Hepatocyte (in vitro differentiated cells): ENCODE results near the gene PPP1R9A. TPM values are rescaled to one million over a fixed set of nuclear protein-coding genes. Genes with fewer than 3 reads are reported as not detected.

ENCODE experiments used
- DNase-seq: peaks from one replicate; pipeline ENCODE4 v3.0.0-alpha.2; 2016; ENCODE audit warnings: low spot score
- H2AFZ ChIP-seq: fragments of 200-600 bp; sonication (generic); 2 replicates; pipeline ENCODE4 v1.6.0; 2016; ENCODE audit warnings: antibody characterized with exemption, mild to moderate bottlenecking
- H3K27ac ChIP-seq: fragments of 200-600 bp; sonication (generic); 2 replicates; pipeline ENCODE4 v1.5.1; 2016; ENCODE audit warnings: mild to moderate bottlenecking
- H3K27me3 ChIP-seq: fragments of 200-600 bp; sonication (generic); 2 replicates; pipeline ENCODE4 v1.6.1; 2016
- H3K36me3 ChIP-seq: fragments of 200-600 bp; sonication (generic); replicated peaks from 2 replicates; pipeline ENCODE4 v1.5.1; 2016; ENCODE audit warnings: low read depth; ENCODE audit not compliant: insufficient read depth
- H3K4me1 ChIP-seq: fragments of 200-600 bp; sonication (generic); 2 replicates; pipeline ENCODE4 v1.5.1; 2016; ENCODE audit warnings: mild to moderate bottlenecking, moderate library complexity; ENCODE audit not compliant: insufficient read depth
- H3K4me2 ChIP-seq: fragments of 200-600 bp; sonication (generic); 2 replicates; pipeline ENCODE4 v1.6.0; 2016
- H3K4me3 ChIP-seq: fragments of 200-600 bp; sonication (generic); 2 replicates; pipeline ENCODE4 v1.5.1; 2016; ENCODE audit warnings: mild to moderate bottlenecking
- H3K79me2 ChIP-seq: fragments of 200-600 bp; sonication (generic); 2 replicates; pipeline ENCODE4 v1.6.0; 2017; ENCODE audit warnings: mild to moderate bottlenecking
- H3K9me2 ChIP-seq: fragments of 200-600 bp; sonication (generic); replicated peaks from 2 replicates; pipeline ENCODE4 v1.6.0; 2017; ENCODE audit warnings: mild to moderate bottlenecking; ENCODE audit not compliant: insufficient read depth
- H3K9me3 ChIP-seq: fragments of 200-600 bp; sonication (generic); 2 replicates; pipeline ENCODE4 v1.5.1; 2016; ENCODE audit warnings: low read depth, mild to moderate bottlenecking
- H4K20me1 ChIP-seq: fragments of 200-600 bp; sonication (generic); 2 replicates; pipeline ENCODE4 v1.6.0; 2016; ENCODE audit warnings: mild to moderate bottlenecking; ENCODE audit not compliant: insufficient read depth, poor library complexity, severe bottlenecking
- CTCF ChIP-seq: fragments of 200-600 bp; sonication (generic); IDR thresholded peaks from 2 replicates; pipeline ENCODE4 v1.5.1; 2016; ENCODE audit warnings: antibody characterized with exemption, mild to moderate bottlenecking; ENCODE audit not compliant: poor library complexity
- EZH2 ChIP-seq: fragments of 200-600 bp; sonication (generic); IDR thresholded peaks from 2 replicates; pipeline ENCODE4 v1.6.1; 2016; ENCODE audit warnings: antibody characterized with exemption, mild to moderate bottlenecking, borderline replicate concordance
- EZH2phosphoT487 ChIP-seq: fragments of 200-600 bp; sonication (generic); IDR thresholded peaks from one replicate; pipeline ENCODE4 v1.6.1; 2018; ENCODE audit warnings: antibody characterized with exemption, mild to moderate bottlenecking, low read depth, moderate library complexity; ENCODE audit not compliant: unreplicated experiment, severe bottlenecking
- WGBS: methylation state at CpG from one replicate; pipeline ENCODE4 v1.1.6; 2016; ENCODE audit warnings: low lambda C conversion rate; ENCODE audit errors: missing lambda C conversion rate; 5-methylcytosine and 5-hydroxymethylcytosine counted together
- polyA plus RNA-seq: library from polyadenylated mRNA; unstranded; fragments of >200 nt; fragmentation: Nextera tagmentation; extraction: Ambion mirVana; gene quantifications from 2 replicates; pipeline ENCODE4 v1.2.1, GENCODE V29; 2016
- total RNA-seq: library from RNA; depleted of rRNA; stranded (reverse); fragments of >200 nt; gene quantifications from 2 replicates; pipeline ENCODE4 v1.2.3, GENCODE V29; 2014

The PPP1R9A gene
- total and polyA plus RNA-seq, 2 experiments from 2014 or later: 11.7 to 25.7 TPM

- Histone ChIP-seq H3K4me1 (peaks cover 7% of the 10 kb centered on the region), H4K20me1 (no peaks in the 10 kb centered on the region), H3K4me2 (no peak overlapping the region), H3K27ac (no peak overlapping the region), H3K79me2 (no peaks in the 10 kb centered on the region), H3K9me3 (no peaks in the 10 kb centered on the region), H3K9me2 (no peaks in the 10 kb centered on the region), H3K4me3 (no peak overlapping the region), H2AFZ (no peak overlapping the region), H3K27me3 (no peaks in the 10 kb centered on the region), H3K36me3 (no peaks in the 10 kb centered on the region)
- no peak for DNase-seq
- 79% methylated on average over 7 of the region's 7 CpGs for WGBS
- no peak for TF ChIP-seq CTCF
- TF ChIP-seq EZH2: no peak
- no peak for TF ChIP-seq EZH2phosphoT487
Observed at GRCh38 chr7:95304990-95305389, 397.6 kb downstream of the PPP1R9A start.

- no peaks in the 10 kb centered on the region for H3K9me2 ChIP-seq
- H3K36me3 ChIP-seq: no peaks in the 10 kb centered on the region
- H3K27me3 ChIP-seq: no peaks in the 10 kb centered on the region
- no peak overlapping the region for H3K27ac ChIP-seq
- H4K20me1 ChIP-seq: no peaks in the 10 kb centered on the region
- H3K79me2 ChIP-seq: no peaks in the 10 kb centered on the region
- no peak for DNase-seq
- H3K4me1 ChIP-seq: peaks cover 7% of the 10 kb centered on the region
- no peaks in the 10 kb centered on the region for H3K9me3 ChIP-seq
- no peak overlapping the region for H2AFZ ChIP-seq
- H3K4me2 ChIP-seq: no peak overlapping the region
- H3K4me3 ChIP-seq: no peak overlapping the region
- TF ChIP-seq EZH2phosphoT487: no peak
- no peak for TF ChIP-seq CTCF
- TF ChIP-seq EZH2: no peak
- WGBS: 93% methylated on average over 2 of the region's 2 CpGs
Observed at GRCh38 chr7:95309951-95310350, 402.6 kb downstream of the PPP1R9A start.

- Histone ChIP-seq H3K4me3 (no peak overlapping the region), H2AFZ (no peak overlapping the region), H3K9me2 (no peaks in the 10 kb centered on the region), H3K4me2 (no peak overlapping the region), H3K27ac (no peak overlapping the region), H3K36me3 (no peaks in the 10 kb centered on the region), H3K27me3 (no peaks in the 10 kb centered on the region), H3K79me2 (no peaks in the 10 kb centered on the region), H3K4me1 (peaks cover 7% of the 10 kb centered on the region), H4K20me1 (no peaks in the 10 kb centered on the region), H3K9me3 (no peaks in the 10 kb centered on the region)
- DNase-seq: no peak
- TF ChIP-seq EZH2 (no peak), CTCF (no peak)
- WGBS: 100% methylated on average over 2 of the region's 2 CpGs
Observed at GRCh38 chr7:95311389-95311788, 404.0 kb downstream of the PPP1R9A start.

- Histone ChIP-seq H3K9me2 (no peaks in the 10 kb centered on the region), H2AFZ (no peak overlapping the region), H3K79me2 (no peaks in the 10 kb centered on the region), H4K20me1 (no peaks in the 10 kb centered on the region), H3K27me3 (no peaks in the 10 kb centered on the region), H3K27ac (no peak overlapping the region), H3K4me2 (no peak overlapping the region), H3K36me3 (no peaks in the 10 kb centered on the region), H3K9me3 (no peaks in the 10 kb centered on the region), H3K4me3 (no peak overlapping the region), H3K4me1 (peaks cover 7% of the 10 kb centered on the region)
- DNase-seq: no peak
- TF ChIP-seq CTCF: no peak
- no peak for TF ChIP-seq EZH2phosphoT487
- no peak for TF ChIP-seq EZH2
- 96% methylated on average over 4 of the region's 4 CpGs for WGBS
Observed at GRCh38 chr7:95312561-95312960, 405.2 kb downstream of the PPP1R9A start.
